ENCODE measurements around the gene NOTUM. TPM values are rescaled to one million over a fixed set of nuclear protein-coding genes. Genes with fewer than 3 reads are reported as not detected.

NOTUM gene
- total RNA-seq, 6 donors from 2014 or later = 0.89 to 5.0 (median 2.3) TPM

- WGBS, 2 donors = 80 to 87% methylated on average over 25 to 26 of the region's 26 CpGs
- DNase-seq (peak in 1 of 2 donors; percentile 81), ATAC-seq (ENCODE audit: low FRiP score in 2 of 2) (no peak)
- no peak overlapping the region for H3K27ac ChIP-seq
- H3K4me1 ChIP-seq = peaks cover 13 to 17% (median 16%) of the 10 kb centered on the region in 4 donors
- H3K4me3 ChIP-seq = no peak overlapping the region
- H3K36me3 ChIP-seq = peaks cover 7 to 45% (median 27%) of the 10 kb centered on the region in 4 donors
- H3K9me3 ChIP-seq = no peaks in the 10 kb centered on the region
- no peak for TF ChIP-seq POLR2A (IDR thresholded peaks at IDR 0.05)
- no peak for TF ChIP-seq POLR2AphosphoS5 (IDR thresholded peaks at IDR 0.05)
- no peak for TF ChIP-seq EP300 (IDR thresholded peaks at IDR 0.05)
- no peak for TF ChIP-seq CTCF (IDR thresholded peaks at IDR 0.05)
- no peaks in the 10 kb centered on the region for H3K27me3 ChIP-seq
These were observed 26.3 kb upstream of the NOTUM start for GRCh38 chr17:81987161-81987770.

GRCh38 chr17:81986606-81987005 is 25.6 kb upstream of the NOTUM start:
- peak in 1 of 2 donors; percentile 78 for DNase-seq
- 95% methylated on average over 26 of the region's 26 CpGs for WGBS, 2 donors

DNA sequence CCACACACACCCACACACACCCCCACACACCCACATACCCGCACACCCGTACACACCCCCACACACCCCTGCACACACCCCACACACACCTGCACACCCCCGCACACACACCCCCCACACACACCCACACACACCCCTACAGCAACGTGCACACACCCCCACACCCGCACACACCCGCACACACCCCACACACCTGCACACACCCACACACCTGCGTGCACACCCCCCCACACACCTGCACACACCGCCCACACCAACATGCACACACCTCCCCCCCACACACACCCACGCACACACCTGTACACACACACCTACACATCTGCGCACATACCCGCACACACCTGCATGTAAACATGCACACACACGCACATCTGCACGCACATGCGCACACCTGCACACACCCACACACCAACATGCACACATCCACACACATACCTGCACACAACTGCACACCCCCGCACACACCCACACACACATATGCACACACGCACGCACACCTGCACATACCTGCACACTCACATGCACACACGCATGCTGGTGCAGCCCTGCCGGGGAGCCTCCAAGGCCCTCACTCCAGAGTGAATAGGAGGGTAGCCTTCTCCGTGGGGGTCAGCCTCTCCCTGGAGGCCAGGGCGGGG is 23.9 kb upstream of the NOTUM start:
- no peak for TF ChIP-seq CTCF (IDR thresholded peaks at IDR 0.05)
- no peak for TF ChIP-seq EP300 (IDR thresholded peaks at IDR 0.05)
- TF ChIP-seq POLR2AphosphoS5 (IDR thresholded peaks at IDR 0.05) = no peak
- TF ChIP-seq POLR2A (IDR thresholded peaks at IDR 0.05) = no peak
- H3K4me3 ChIP-seq = no peak overlapping the region
- H3K36me3 ChIP-seq = peaks cover 7 to 50% (median 29%) of the 10 kb centered on the region in 4 donors
- WGBS, 2 donors = 91 to 94% methylated on average over 19 to 20 of the region's 21 CpGs
- H3K4me1 ChIP-seq = peaks cover 0 to 16% (median 9%) of the 10 kb centered on the region in 4 donors
- H3K27ac ChIP-seq = no peak overlapping the region
- H3K27me3 ChIP-seq = no peaks in the 10 kb centered on the region
- H3K9me3 ChIP-seq = no peaks in the 10 kb centered on the region
- DNase-seq (peak in 1 of 2 donors; percentile 38), ATAC-seq (ENCODE audit: low FRiP score in 2 of 2) (no peak)

More at GRCh38 chr17:81986606-81987005, 25.6 kb upstream of the NOTUM start:
- Histone ChIP-seq H3K4me1 (peaks cover 8 to 12% (median 10%) of the 10 kb centered on the region in 4 donors), H3K27ac (no peak overlapping the region), H3K36me3 (peaks cover 7 to 45% (median 29%) of the 10 kb centered on the region in 4 donors), H3K4me3 (no peak overlapping the region), H3K9me3 (no peaks in the 10 kb centered on the region), H3K27me3 (no peaks in the 10 kb centered on the region)
- TF ChIP-seq POLR2A (IDR thresholded peaks at IDR 0.05) (no peak), CTCF (IDR thresholded peaks at IDR 0.05) (no peak), EP300 (IDR thresholded peaks at IDR 0.05) (no peak), POLR2AphosphoS5 (IDR thresholded peaks at IDR 0.05) (no peak)
- no peak for ATAC-seq (ENCODE audit: low FRiP score in 2 of 2)

DNA sequence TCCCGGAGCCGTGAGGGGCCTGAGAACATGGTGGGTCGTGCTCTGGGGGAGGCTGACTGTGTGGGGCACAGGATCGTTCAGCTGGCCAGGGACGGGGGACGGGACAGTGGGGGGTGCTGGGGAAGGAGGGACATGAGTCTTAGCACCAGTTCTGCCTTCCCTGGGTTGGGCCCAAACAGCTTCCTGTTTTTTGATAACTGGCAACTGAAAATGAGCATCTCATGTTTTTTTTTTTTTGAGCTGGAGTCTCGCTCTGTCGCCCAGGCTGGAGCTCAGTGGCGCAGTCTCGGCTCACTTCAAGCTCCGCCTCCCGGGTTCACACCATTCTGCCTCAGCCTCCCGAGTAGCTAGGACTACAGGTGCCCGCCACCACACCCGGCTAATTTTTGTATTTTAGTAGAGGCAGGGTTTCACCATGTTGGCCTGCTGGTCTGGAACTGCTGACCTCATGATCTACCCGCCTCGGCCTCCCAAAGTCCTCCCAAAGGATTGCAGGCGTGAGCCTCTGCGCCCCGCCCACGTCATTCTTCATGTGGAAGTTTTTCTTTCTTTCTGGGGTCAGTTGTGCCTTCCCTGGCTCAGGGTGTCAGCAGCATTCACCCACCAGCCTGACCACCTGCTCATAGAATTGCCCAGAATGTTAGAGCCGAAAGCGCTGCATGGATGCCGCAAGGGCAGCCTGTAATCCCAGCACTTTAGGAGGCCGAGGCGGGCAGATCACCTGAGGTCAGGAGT is 22.8 kb upstream of the NOTUM start:
- 93 to 95% methylated on average over 24 to 26 of the region's 26 CpGs for WGBS, 2 donors
- TF ChIP-seq POLR2A (IDR thresholded peaks at IDR 0.05) (no peak), CTCF (IDR thresholded peaks at IDR 0.05) (no peak), EP300 (IDR thresholded peaks at IDR 0.05) (no peak)
- no peak for ATAC-seq (ENCODE audit: low FRiP score in 2 of 2)

More for the DNA sequence above, 22.8 kb upstream of the NOTUM start:
- H3K36me3 ChIP-seq = peaks cover 7 to 50% (median 29%) of the 10 kb centered on the region in 4 donors
- peaks cover 1 to 22% (median 12%) of the 10 kb centered on the region in 4 donors for H3K4me1 ChIP-seq
- DNase-seq = no peak
- H3K4me3 ChIP-seq = no peak overlapping the region
- H3K27ac ChIP-seq = no peak overlapping the region
- H3K27me3 ChIP-seq = no peaks in the 10 kb centered on the region
- H3K9me3 ChIP-seq = no peaks in the 10 kb centered on the region

Measured in upper lobe of left lung (tissue), 6 donors.